Spinal cord (tissue), 10 donors: ENCODE measurements around the gene CSNK2A1. TPM values are rescaled to one million over a fixed set of nuclear protein-coding genes. Genes with fewer than 3 reads are reported as not detected.

Experiments used
- DNase-seq, 6 donors: peaks; one replicate each; pipeline versions ENCODE4 v3.0.0 to v3.0.0-alpha.2; 2013 to 2015; ENCODE audit warnings: low spot score in 6 of 6, low read depth in 4 of 6
- H3K27ac ChIP-seq: one replicate; pipeline ENCODE4 v1.5.1; 2013; ENCODE audit warnings: low read depth, low read length, control low read depth
- H3K27me3 ChIP-seq: one replicate; pipeline ENCODE4 v1.6.1; 2013; ENCODE audit warnings: low read length; ENCODE audit not compliant: control insufficient read depth, insufficient read depth
- H3K36me3 ChIP-seq: one replicate; pipeline ENCODE4 v1.6.1; 2013; ENCODE audit warnings: low read length; ENCODE audit not compliant: control insufficient read depth, insufficient read depth
- H3K4me1 ChIP-seq: one replicate; pipeline ENCODE4 v1.6.1; 2013; ENCODE audit warnings: low read length; ENCODE audit not compliant: control insufficient read depth, insufficient read depth
- H3K4me3 ChIP-seq: one replicate; pipeline ENCODE4 v1.5.1; 2013; ENCODE audit warnings: low read depth, low read length, control low read depth
- H3K9me3 ChIP-seq: one replicate; pipeline ENCODE4 v1.6.1; 2013; ENCODE audit warnings: low read length; ENCODE audit not compliant: control insufficient read depth, insufficient read depth
- WGBS: methylation state at CpG from one replicate; pipeline ENCODE4 v1.1.5; 2013; ENCODE audit warnings: missing lambda C conversion rate; ENCODE audit not compliant: insufficient coverage; 5-methylcytosine and 5-hydroxymethylcytosine counted together
- polyA plus RNA-seq, 2 donors: library from polyadenylated mRNA; unstranded; fragments of 120-200 nt; gene quantifications; one replicate each; pipeline ENCODE4 v1.2.1, GENCODE V29; 2013; ENCODE audit not compliant: insufficient read length in 2 of 2
- total RNA-seq, 2 donors: library from RNA; depleted of rRNA in 1 of 2; stranded (reverse); fragments of 120-200 nt in 1 of 2; fragments of >200 nt in 1 of 2; gene quantifications; one replicate each; pipeline versions ENCODE4 v1.2.3 to v1.2.4, GENCODE V29; 2013 to 2014
- donor health status: healthy.

The CSNK2A1 gene
- total and polyA plus RNA-seq, 4 donors, result 121 to 164 (median 146) TPM

DNA sequence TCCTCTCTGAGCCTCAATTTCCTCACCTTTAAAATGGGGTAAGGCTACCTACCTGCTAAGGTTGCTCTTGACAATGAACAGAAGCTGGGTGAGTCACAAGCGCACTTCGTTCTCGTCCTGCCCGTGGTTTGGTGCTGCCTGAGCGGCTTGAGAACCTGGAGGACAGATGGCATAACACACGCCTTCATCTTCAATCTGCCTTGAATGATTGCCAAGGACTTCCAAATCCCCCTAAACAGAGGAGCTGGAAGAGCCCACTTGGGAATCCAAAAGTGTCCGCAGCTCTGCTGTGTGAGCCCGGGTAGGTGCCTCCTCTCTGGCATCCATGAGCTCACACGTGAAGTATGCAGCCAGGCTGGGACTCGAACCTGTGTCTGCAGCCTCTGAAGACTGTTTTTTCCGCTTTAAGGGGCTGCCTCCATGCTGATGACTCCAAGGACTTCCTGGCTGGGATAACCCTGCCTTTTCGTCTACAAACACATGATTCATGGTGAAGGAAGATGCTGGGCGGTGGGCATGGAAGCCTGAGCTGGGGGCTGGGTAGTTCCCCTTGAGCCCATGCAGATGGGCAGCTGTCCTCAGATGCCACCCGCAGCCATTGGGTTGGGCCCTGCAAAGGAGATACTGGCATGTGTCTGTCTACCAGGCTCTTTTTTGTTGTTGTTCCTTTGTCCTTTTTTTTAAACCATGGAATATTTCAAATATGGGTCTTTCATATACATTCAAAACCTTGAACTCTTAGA is 25.3 kb upstream of the CSNK2A1 start:
- peaks cover 32% of the 10 kb centered on the region for H3K4me1 ChIP-seq
- no peak overlapping the region for H3K4me3 ChIP-seq
- 71% methylated on average over 12 of the region's 14 CpGs for WGBS
- peak in 1 of 6 donors; percentile 6 for DNase-seq
- H3K9me3 ChIP-seq, result no peaks in the 10 kb centered on the region
- H3K27ac ChIP-seq, result no peak overlapping the region
- H3K36me3 ChIP-seq, result no peaks in the 10 kb centered on the region
- H3K27me3 ChIP-seq, result peaks cover 4% of the 10 kb centered on the region

GRCh38 chr20:568097-568652 is 24.6 kb upstream of the CSNK2A1 start:
- Histone ChIP-seq H3K4me3 (no peak overlapping the region), H3K9me3 (no peaks in the 10 kb centered on the region), H3K4me1 (peaks cover 32% of the 10 kb centered on the region), H3K27ac (no peak overlapping the region), H3K27me3 (peaks cover 4% of the 10 kb centered on the region), H3K36me3 (no peaks in the 10 kb centered on the region)
- DNase-seq, result no peak
- 56% methylated on average over 7 of the region's 20 CpGs for WGBS

GRCh38 chr20:564192-564591 is 20.6 kb upstream of the CSNK2A1 start:
- WGBS, result 96% methylated on average over 3 of the region's 3 CpGs
- H3K36me3 ChIP-seq, result no peaks in the 10 kb centered on the region
- H3K27me3 ChIP-seq, result no peaks in the 10 kb centered on the region
- H3K27ac ChIP-seq, result no peak overlapping the region
- H3K4me3 ChIP-seq, result no peak overlapping the region
- DNase-seq, result no peak
- H3K4me1 ChIP-seq, result peaks cover 17% of the 10 kb centered on the region
- no peaks in the 10 kb centered on the region for H3K9me3 ChIP-seq

DNA sequence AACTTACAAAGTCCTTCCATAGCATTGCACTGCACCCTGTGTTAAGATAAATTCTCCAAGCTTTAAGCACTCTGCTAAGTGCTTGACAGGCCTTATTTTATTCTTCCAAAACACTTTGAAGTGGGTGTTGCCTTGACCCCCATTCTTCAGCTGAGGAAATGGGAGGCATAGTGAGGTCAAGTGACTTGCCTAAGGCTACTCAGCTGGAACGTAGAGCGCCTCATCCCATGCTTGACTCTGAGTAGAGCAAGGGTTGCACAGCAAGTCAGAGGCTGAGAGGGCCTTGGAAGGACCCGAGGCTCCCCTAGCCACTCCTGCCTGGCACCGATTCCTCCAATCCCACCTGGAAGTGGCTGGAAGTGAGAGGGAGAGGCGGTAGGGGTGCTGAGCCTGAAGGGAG is 19.6 kb upstream of the CSNK2A1 start:
- no peaks in the 10 kb centered on the region for H3K27me3 ChIP-seq
- WGBS, result 78% methylated on average over 4 of the region's 5 CpGs
- DNase-seq, result no peak
- no peak overlapping the region for H3K4me3 ChIP-seq
- no peak overlapping the region for H3K27ac ChIP-seq
- no peaks in the 10 kb centered on the region for H3K36me3 ChIP-seq
- H3K9me3 ChIP-seq, result no peaks in the 10 kb centered on the region
- H3K4me1 ChIP-seq, result peaks cover 8% of the 10 kb centered on the region

DNA sequence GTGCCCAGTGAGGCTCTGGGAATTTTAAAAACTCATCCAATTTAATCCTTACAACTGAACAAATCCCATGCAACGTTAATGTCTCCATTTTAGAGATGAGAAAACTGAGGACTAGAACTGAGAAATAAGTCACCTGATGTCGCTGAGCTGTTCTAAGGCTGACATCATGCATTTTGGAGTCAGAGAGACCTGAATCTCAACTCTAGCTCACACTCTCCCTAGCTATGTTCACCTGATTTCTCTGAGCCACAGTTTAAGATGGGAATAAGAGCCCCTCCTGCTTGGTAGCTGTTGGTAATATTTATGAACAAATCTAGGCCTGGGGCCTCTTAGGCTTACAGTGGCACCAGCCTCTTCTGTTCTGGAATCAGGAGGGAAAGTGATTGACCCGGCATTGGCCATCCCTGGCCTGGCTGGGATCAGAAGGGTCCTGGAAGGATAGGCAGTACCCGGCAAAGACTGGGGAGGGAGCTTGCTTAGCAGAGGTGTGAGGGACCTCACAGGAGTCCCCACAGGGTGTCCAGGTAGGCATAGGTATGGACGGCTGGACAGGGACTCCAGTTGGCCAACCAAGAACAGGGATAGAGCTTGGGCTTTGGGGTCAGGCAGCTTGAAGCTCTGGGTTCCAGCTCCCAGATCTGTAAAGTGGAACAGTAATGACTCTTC is 18.8 kb upstream of the CSNK2A1 start:
- Histone ChIP-seq H3K4me3 (no peak overlapping the region), H3K9me3 (no peaks in the 10 kb centered on the region), H3K36me3 (no peaks in the 10 kb centered on the region), H3K27me3 (no peaks in the 10 kb centered on the region), H3K4me1 (peaks cover under 1% of the 10 kb centered on the region), H3K27ac (no peak overlapping the region)
- DNase-seq, result no peak
- WGBS, result 66% methylated on average over 4 of the region's 5 CpGs

- peak in 5 of 6 donors; percentile 45 to 91 (median 68) for DNase-seq
- H3K4me1 ChIP-seq, result no peaks in the 10 kb centered on the region
These were observed 18.0 kb upstream of the CSNK2A1 start for GRCh38 chr20:561437-562231.

GRCh38 chr20:560680-561079 is 17.1 kb upstream of the CSNK2A1 start:
- Histone ChIP-seq H3K27ac (no peak overlapping the region), H3K27me3 (no peaks in the 10 kb centered on the region), H3K4me1 (no peaks in the 10 kb centered on the region), H3K36me3 (no peaks in the 10 kb centered on the region), H3K4me3 (no peak overlapping the region), H3K9me3 (no peaks in the 10 kb centered on the region)
- no CpG with 5 or more reads among the region's 2 CpGs for WGBS
- DNase-seq, result no peak

More at GRCh38 chr20:561437-562231, 18.0 kb upstream of the CSNK2A1 start:
- Histone ChIP-seq H3K9me3 (no peaks in the 10 kb centered on the region), H3K27ac (no peak overlapping the region), H3K27me3 (no peaks in the 10 kb centered on the region), H3K36me3 (no peaks in the 10 kb centered on the region), H3K4me3 (no peak overlapping the region)
- 42% methylated on average over 12 of the region's 12 CpGs for WGBS

DNA sequence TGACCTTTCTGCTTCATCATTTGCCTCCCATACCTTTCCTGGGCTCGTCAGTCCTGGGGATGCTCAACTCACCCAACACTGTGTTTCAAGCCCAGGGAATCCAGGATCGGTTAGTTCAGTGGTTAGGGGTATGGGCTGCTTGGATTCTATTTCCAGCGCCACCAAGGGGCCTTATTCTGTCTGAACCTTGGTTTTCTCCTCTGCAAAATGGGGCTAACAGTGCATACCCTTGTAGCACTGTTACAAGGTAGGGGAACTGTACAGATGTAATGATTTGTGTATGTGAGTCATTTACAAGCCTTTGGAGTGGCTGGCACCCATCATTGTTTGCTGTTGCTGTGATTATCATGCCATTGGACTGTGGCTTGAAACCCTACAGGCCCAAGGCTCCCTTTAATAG is 14.5 kb upstream of the CSNK2A1 start:
- H3K27me3 ChIP-seq, result no peaks in the 10 kb centered on the region
- no peak overlapping the region for H3K27ac ChIP-seq
- 100% methylated on average over 2 of the region's 3 CpGs for whole genome bisulfite sequencing
- H3K4me3 ChIP-seq, result no peak overlapping the region
- H3K36me3 ChIP-seq, result no peaks in the 10 kb centered on the region
- no peaks in the 10 kb centered on the region for H3K4me1 ChIP-seq
- no peaks in the 10 kb centered on the region for H3K9me3 ChIP-seq
- no peak for DNase-seq

GRCh38 chr20:556984-557383 is 13.4 kb upstream of the CSNK2A1 start:
- H3K4me3 ChIP-seq, result no peak overlapping the region
- no peaks in the 10 kb centered on the region for H3K27me3 ChIP-seq
- no peak for DNase-seq
- no peaks in the 10 kb centered on the region for H3K4me1 ChIP-seq
- no peak overlapping the region for H3K27ac ChIP-seq
- no peaks in the 10 kb centered on the region for H3K9me3 ChIP-seq
- no peaks in the 10 kb centered on the region for H3K36me3 ChIP-seq
- WGBS, result 100% methylated on average over 1 of the region's 2 CpGs
